CD4-positive, alpha-beta T cell treated with Interleukin-2 at 100 ng/mL for 4 hours (primary cell): Measurements from ENCODE around the gene THOC7.

Source experiments
- DNase-seq: peaks from one replicate; pipeline ENCODE4 v3.0.0-alpha.2; 2020; ENCODE audit warnings: low spot score

Gene THOC7

GRCh38 chr3:63863150-63864007 lies at the start of gene THOC7, which contains the start of gene ATXN7:
TSS of gene THOC7 (minus strand) at chr3:63863805. CDS start at chr3:63863790, 15 bp downstream.
TSS of gene ATXN7 (plus strand) at chr3:63863867. CDS start at chr3:63912599, 48,732 bp downstream.
- DNase-seq: peak; percentile 73

DNA sequence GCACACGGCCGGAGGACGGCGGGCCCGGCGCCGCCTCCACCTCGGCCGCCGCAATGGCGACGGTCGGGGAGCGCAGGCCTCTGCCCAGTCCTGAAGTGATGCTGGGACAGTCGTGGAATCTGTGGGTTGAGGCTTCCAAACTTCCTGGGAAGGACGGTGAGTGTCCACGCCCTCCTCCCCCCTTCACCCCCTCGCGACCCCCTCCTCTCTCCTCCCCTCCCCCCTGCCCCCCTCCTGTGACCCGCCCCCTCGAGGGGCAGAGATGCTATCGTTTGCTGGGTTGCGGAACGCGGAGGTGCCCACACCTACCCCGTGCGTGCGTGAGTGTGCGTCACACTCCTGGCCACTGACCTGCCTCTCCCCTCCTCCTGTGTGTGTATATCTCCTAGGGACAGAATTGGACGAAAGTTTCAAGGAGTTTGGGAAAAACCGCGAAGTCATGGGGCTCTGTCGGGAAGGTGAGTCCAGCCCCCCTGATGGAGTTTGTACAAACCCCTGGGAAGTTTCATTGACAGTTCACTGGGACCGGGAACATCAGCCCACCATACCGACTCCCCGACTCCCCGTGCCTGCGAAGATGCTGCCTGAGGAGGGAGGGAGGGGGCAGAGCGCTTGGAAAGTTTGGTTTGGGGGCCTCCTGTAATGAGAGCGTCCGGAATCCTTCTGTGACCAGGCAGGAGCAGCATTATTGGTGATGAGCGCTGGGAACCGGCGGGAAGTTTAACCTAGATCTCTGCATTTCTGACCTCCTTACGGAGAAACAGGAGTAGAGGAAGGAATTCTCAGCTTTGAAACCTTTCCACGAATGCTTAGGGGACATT lies 49.4 kb upstream of the THOC7 start:
- DNase-seq: peak; percentile 49

- DNase-seq: peak; percentile 86
These were observed 48.5 kb upstream of the THOC7 start, which contains the start of gene SCAANT1 for GRCh38 chr3:63911873-63912767. TSS of gene SCAANT1 (minus strand) at chr3:63912383.

GRCh38 chr3:63911509-63911872 lies 47.9 kb upstream of the THOC7 start:
- peak; percentile 40 for DNase-seq

DNA sequence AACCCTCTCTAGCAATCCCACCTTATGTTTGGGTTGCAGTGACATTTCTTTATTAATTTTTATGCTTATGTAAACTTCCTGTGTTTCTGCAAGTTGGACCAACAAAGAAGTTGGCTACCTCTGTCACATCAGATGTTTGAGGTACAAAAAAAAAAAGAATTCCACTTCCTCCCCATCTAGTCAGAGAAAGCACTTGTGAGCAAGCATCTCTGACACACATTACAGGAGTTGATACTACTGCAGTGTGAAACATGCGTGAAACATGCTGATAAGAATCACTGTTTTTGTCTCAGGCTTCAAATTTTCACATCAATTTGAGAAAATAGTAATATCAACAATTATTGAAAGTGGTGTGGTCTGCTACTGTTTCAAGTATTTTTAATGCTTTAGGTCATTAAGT lies 47.3 kb upstream of the THOC7 start:
- peak; percentile 48 for DNase-seq

DNA sequence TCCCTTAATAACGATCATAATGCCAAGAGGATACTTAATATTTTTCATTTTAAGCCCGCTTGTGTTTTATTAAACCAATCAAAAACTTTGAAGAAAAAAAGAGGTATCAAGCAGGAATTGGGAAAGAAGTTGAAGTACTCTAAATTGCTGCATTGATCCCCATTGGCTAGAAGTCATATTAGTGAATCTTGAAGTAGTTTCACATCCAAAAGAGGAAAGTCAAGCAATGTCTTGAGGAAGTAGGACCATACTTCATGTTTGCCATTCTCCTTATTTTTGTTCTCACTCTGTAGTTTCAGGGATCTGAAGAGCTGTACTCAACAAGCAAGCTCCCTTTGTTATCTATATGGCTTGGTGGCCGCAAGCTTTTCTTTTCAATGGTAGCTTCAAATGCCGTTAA lies 46.4 kb upstream of the THOC7 start:
- no peak for DNase-seq

DNA sequence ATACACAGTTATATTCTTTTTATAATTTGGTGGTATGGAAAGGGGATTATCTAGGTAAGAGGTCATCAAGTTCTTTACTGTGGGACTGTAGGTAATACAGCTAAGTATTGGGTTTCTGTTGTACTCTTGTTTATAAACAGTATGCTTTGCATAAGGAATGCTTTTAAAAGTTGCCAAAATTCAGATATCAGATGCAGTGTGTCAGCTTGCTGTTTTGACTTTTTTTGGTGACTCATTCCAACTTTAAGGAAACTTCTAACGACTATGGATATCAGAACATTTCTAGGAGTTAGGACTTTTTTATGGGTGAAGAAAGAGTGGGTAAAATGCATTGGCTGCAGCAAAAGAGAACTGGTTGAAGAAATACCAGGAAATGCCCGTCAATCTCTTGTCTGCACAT lies 45.8 kb upstream of the THOC7 start:
- DNase-seq: no peak

GRCh38 chr3:63908776-63909175 lies 45.2 kb upstream of the THOC7 start:
- no peak for DNase-seq

GRCh38 chr3:63908081-63908736 lies 44.6 kb upstream of the THOC7 start:
- DNase-seq: no peak

- no peak for DNase-seq
These were observed 42.4 kb upstream of the THOC7 start for GRCh38 chr3:63905731-63906620.

- no peak for DNase-seq
These were observed 36.9 kb upstream of the THOC7 start for GRCh38 chr3:63900459-63900858.

DNA sequence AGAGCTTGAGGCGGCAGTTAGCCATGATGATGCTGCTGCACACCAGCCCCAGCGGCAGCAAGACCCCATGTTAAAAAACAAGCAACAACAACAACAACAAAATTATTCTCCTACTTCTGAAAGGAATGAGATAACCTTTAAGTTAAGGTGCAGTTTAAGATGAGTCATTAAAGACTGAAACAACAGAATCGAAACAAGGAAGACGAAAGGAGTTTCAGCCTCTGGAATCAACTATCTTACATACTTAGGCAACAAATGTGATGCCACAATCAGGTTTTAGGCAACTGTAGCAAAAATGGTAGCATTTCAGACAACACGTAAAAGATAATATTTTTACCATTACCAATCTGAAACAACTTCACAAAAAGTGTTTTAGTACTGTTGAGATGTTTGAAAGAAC lies 36.4 kb upstream of the THOC7 start:
- DNase-seq: no peak

- DNase-seq: no peak
These were observed 32.9 kb upstream of the THOC7 start for GRCh38 chr3:63896332-63897030.

DNA sequence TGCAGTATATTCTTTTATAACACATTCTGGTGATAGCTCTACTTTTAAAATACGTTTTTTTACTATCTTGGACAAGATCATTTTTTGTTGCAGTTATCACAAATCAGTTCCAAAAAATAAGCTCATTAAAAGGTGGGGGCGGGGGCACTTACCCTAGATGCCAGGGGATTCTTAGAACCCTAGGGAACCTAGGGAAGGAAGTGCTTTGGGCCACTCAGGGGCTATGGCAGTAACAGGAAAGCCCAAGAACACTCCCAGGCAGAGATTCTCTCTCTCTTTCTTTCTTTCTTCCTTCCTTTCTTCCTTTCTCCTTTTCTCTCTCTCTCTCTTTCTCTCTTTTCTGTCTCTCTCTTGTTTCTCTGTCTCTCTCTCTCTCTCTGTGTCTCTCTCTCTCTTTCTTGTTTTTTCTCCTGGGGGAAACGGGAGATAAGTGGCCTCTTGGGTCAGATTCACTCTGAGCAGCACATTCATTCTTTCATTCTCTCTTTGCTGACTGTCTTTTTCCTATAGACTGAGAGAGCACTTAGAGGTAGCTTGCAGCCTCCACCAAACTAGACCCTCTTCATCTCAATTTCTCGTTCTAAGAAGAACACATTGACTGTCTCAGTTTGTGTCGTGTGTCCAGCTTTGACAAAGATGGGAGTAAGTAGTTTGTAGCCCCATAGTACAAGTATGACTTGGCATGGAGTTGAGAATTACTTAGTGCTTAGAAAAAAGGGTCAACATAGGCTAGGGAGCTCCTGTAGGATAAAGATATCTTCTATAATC lies 32.0 kb upstream of the THOC7 start:
- DNase-seq: no peak

GRCh38 chr3:63892773-63893352 lies 29.3 kb upstream of the THOC7 start:
- DNase-seq: no peak

- no peak for DNase-seq
These were observed 27.9 kb upstream of the THOC7 start for GRCh38 chr3:63891518-63891917.

GRCh38 chr3:63886858-63887257 lies 23.3 kb upstream of the THOC7 start:
- no peak for DNase-seq

DNA sequence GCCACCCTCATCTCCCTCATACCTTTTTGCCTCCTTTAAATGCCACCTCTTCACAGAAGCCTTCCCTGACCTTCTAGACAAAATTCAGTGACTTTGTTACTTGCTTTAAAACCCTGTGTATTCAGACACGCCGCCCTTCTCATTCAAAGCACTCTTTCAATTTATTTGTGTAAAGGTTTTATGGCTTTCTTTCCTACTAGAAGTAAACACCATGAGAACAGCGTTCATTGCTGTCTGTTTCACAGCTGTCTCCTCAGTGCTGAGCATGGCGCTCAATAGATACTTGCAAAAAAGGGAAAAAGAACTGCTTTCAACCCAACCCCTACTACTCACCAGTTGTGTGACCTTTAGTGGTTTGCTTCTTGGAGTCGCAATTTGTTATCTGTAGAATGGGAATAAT lies 17.0 kb upstream of the THOC7 start:
- DNase-seq: no peak
